GM19468 (cell line): ENCODE results near the gene MAST1.
"Not testable (repeated sequence)": the region's sequence is repeated elsewhere in the genome, so short reads cannot be mapped to it uniquely, and the experiment has no call there.

Source experiments
- ATAC-seq: cut with Tn5 transposase; IDR thresholded peaks from one replicate; pipeline ENCODE4 v1.9.1; 2021; ENCODE audit warnings: mild to moderate bottlenecking, moderate library complexity, moderate number of reproducible peaks; ENCODE audit not compliant: unreplicated experiment; ENCODE audit errors: extremely low read depth

Gene MAST1

GRCh38 chr19:12838886-12839756 is 806 bp downstream of the MAST1 start:
- ATAC-seq = no peak

GRCh38 chr19:12840091-12841079 is 2.1 kb downstream of the MAST1 start:
- ATAC-seq = no peak

- ATAC-seq = no peak
These were observed 2.8 kb downstream of the MAST1 start for GRCh38 chr19:12841094-12841493.

GRCh38 chr19:12842511-12842910 is 4.2 kb downstream of the MAST1 start:
- ATAC-seq = no peak

- no peak for ATAC-seq
These were observed 5.0 kb downstream of the MAST1 start for GRCh38 chr19:12843328-12843727.

- no peak for ATAC-seq
These were observed 5.9 kb downstream of the MAST1 start for GRCh38 chr19:12843999-12844732.

- ATAC-seq = not testable (repeated sequence)
These were observed 8.3 kb downstream of the MAST1 start for GRCh38 chr19:12846613-12847012.

GRCh38 chr19:12847159-12848139 is 9.1 kb downstream of the MAST1 start:
- no peak for ATAC-seq

- ATAC-seq = no peak
These were observed 18.3 kb downstream of the MAST1 start for GRCh38 chr19:12856653-12857052.

GRCh38 chr19:12858041-12858928 is 20.0 kb downstream of the MAST1 start:
- ATAC-seq = no peak

- no peak for ATAC-seq
These were observed 21.2 kb downstream of the MAST1 start for GRCh38 chr19:12859546-12859945.

GRCh38 chr19:12864143-12864542 is 25.8 kb downstream of the MAST1 start:
- ATAC-seq = no peak

- ATAC-seq = no peak
These were observed 26.7 kb downstream of the MAST1 start for GRCh38 chr19:12864721-12865715.

- ATAC-seq = no peak
These were observed 27.6 kb downstream of the MAST1 start for GRCh38 chr19:12865746-12866415.

- no peak for ATAC-seq
These were observed 28.3 kb downstream of the MAST1 start for GRCh38 chr19:12866416-12867119.
